ENCODE results near the gene LFNG.
A peak's percentile ranks its signal among the peaks of the same experiment; 100 is the strongest.

Gene LFNG

GRCh38 chr7:2572101-2572842 lies 52.7 kb downstream of the LFNG start:
- H2BK12ac ChIP-seq (ENCODE audit: low read length): no peak overlapping the region
- peaks cover 1% of the 10 kb centered on the region for H3K79me1 ChIP-seq (ENCODE audit: low read depth, low read length)
- peaks cover 12 to 28% of the 10 kb centered on the region in 2 donors for H3K4me1 ChIP-seq (ENCODE audit: control insufficient read depth in 2 of 2, insufficient read depth in 1 of 2, low read depth in 1 of 2, low read length in 2 of 2)
- DNase-seq (ENCODE audit: low spot score): no peak
- no peaks in the 10 kb centered on the region for H3K27me3 ChIP-seq (ENCODE audit: control insufficient read depth in 3 of 3, insufficient read depth in 3 of 3, low read depth in 1 of 3, low read length in 3 of 3)
- H3K9ac ChIP-seq (ENCODE audit: low read depth, low read length, poor library complexity): no peak overlapping the region
- no peak overlapping the region for H2AK5ac ChIP-seq (ENCODE audit: low read depth, low read length)
- no CpG with 5 or more reads among the region's 22 CpGs for WGBS, 2 donors (ENCODE audit: extremely low coverage in 2 of 2, insufficient read length in 2 of 2, insufficient replicate concordance in 1 of 2)
- H4K91ac ChIP-seq (ENCODE audit: low read depth, low read length, poor library complexity): no peak overlapping the region
- H2AFZ ChIP-seq (ENCODE audit: low read length): no peak overlapping the region
- H4K8ac ChIP-seq (ENCODE audit: low read depth, low read length): no peak overlapping the region
- no peak overlapping the region for H2BK5ac ChIP-seq (ENCODE audit: low read length)
- H3K9me3 ChIP-seq (replicated peaks in 1 of 2; ENCODE audit: control insufficient read depth in 2 of 2, insufficient read depth in 1 of 2, low read depth in 1 of 2, low read length in 2 of 2): no peaks in the 10 kb centered on the region
- H3K4me2 ChIP-seq (ENCODE audit: insufficient read depth, low read length, poor library complexity, severe bottlenecking): no peak overlapping the region
- H3K14ac ChIP-seq (ENCODE audit: low read length): no peak overlapping the region
- H3K23ac ChIP-seq (ENCODE audit: low read depth, low read length, poor library complexity): no peak overlapping the region
- no peak overlapping the region for H2BK15ac ChIP-seq (ENCODE audit: low read length)
- H3K18ac ChIP-seq (ENCODE audit: low read length): no peak overlapping the region
- peaks cover 3 to 29% of the 10 kb centered on the region in 2 donors for H3K36me3 ChIP-seq (replicated peaks in 1 of 2; ENCODE audit: control insufficient read depth in 2 of 2, insufficient read depth in 2 of 2, low read length in 2 of 2)
- H3K4ac ChIP-seq (ENCODE audit: low read length): no peak overlapping the region
- H2BK120ac ChIP-seq (ENCODE audit: low read depth, low read length): no peak overlapping the region
- H3K4me3 ChIP-seq (ENCODE audit: low read length in 2 of 2): no peak overlapping the region
- H3K27ac ChIP-seq (replicated peaks; ENCODE audit: low read length): no peak overlapping the region

- no CpG with 5 or more reads among the region's 9 CpGs for WGBS, 2 donors (ENCODE audit: extremely low coverage in 2 of 2, insufficient read length in 2 of 2, insufficient replicate concordance in 1 of 2)
Observed at GRCh38 chr7:2573761-2574160, 54.2 kb downstream of the LFNG start.

GRCh38 chr7:2575046-2575732 lies 55.6 kb downstream of the LFNG start:
- peak overlapping the region; percentile 57 for H3K18ac ChIP-seq (ENCODE audit: low read length)
- H3K14ac ChIP-seq (ENCODE audit: low read length): peak overlapping the region; percentile 63
- peaks cover 0 to 11% of the 10 kb centered on the region in 2 donors for H3K4me1 ChIP-seq (ENCODE audit: control insufficient read depth in 2 of 2, insufficient read depth in 1 of 2, low read depth in 1 of 2, low read length in 2 of 2)
- H3K4me2 ChIP-seq (ENCODE audit: insufficient read depth, low read length, poor library complexity, severe bottlenecking): no peak overlapping the region
- H4K91ac ChIP-seq (ENCODE audit: low read depth, low read length, poor library complexity): peak overlapping the region; percentile 22
- H3K4ac ChIP-seq (ENCODE audit: low read length): no peak overlapping the region
- no peak overlapping the region for H4K8ac ChIP-seq (ENCODE audit: low read depth, low read length)
- DNase-seq (ENCODE audit: low spot score): no peak
- no peak overlapping the region for H2AFZ ChIP-seq (ENCODE audit: low read length)
- H3K79me1 ChIP-seq (ENCODE audit: low read depth, low read length): peaks cover 1% of the 10 kb centered on the region
- no peaks in the 10 kb centered on the region for H3K27me3 ChIP-seq (ENCODE audit: control insufficient read depth in 3 of 3, insufficient read depth in 3 of 3, low read depth in 1 of 3, low read length in 3 of 3)
- H2BK15ac ChIP-seq (ENCODE audit: low read length): no peak overlapping the region
- no peak overlapping the region for H3K4me3 ChIP-seq (ENCODE audit: low read length in 2 of 2)
- H3K9ac ChIP-seq (ENCODE audit: low read depth, low read length, poor library complexity): peak overlapping the region; percentile 38
- H2BK120ac ChIP-seq (ENCODE audit: low read depth, low read length): no peak overlapping the region
- H3K9me3 ChIP-seq (replicated peaks in 1 of 2; ENCODE audit: control insufficient read depth in 2 of 2, insufficient read depth in 1 of 2, low read depth in 1 of 2, low read length in 2 of 2): no peaks in the 10 kb centered on the region
- peaks cover 5 to 40% of the 10 kb centered on the region in 2 donors for H3K36me3 ChIP-seq (replicated peaks in 1 of 2; ENCODE audit: control insufficient read depth in 2 of 2, insufficient read depth in 2 of 2, low read length in 2 of 2)
- peak overlapping the region; percentile 16 for H3K23ac ChIP-seq (ENCODE audit: low read depth, low read length, poor library complexity)
- H2BK5ac ChIP-seq (ENCODE audit: low read length): peak overlapping the region; percentile 72
- no peak overlapping the region for H2BK12ac ChIP-seq (ENCODE audit: low read length)
- peak overlapping the region; percentile 68 for H2AK5ac ChIP-seq (ENCODE audit: low read depth, low read length)
- H3K27ac ChIP-seq (replicated peaks; ENCODE audit: low read length): no peak overlapping the region
- no CpG with 5 or more reads among the region's 21 CpGs for WGBS, 2 donors (ENCODE audit: extremely low coverage in 2 of 2, insufficient read length in 2 of 2, insufficient replicate concordance in 1 of 2)

More at GRCh38 chr7:2573761-2574160, 54.2 kb downstream of the LFNG start:
- Histone ChIP-seq H3K4me2 (ENCODE audit: insufficient read depth, low read length, poor library complexity, severe bottlenecking) (no peak overlapping the region), H3K36me3 (replicated peaks in 1 of 2; ENCODE audit: control insufficient read depth in 2 of 2, insufficient read depth in 2 of 2, low read length in 2 of 2) (peaks cover 5 to 35% of the 10 kb centered on the region in 2 donors), H3K27ac (replicated peaks; ENCODE audit: low read length) (no peak overlapping the region), H3K18ac (ENCODE audit: low read length) (no peak overlapping the region), H2BK12ac (ENCODE audit: low read length) (no peak overlapping the region), H3K9me3 (replicated peaks in 1 of 2; ENCODE audit: control insufficient read depth in 2 of 2, insufficient read depth in 1 of 2, low read depth in 1 of 2, low read length in 2 of 2) (no peaks in the 10 kb centered on the region), H3K14ac (ENCODE audit: low read length) (no peak overlapping the region), H2AFZ (ENCODE audit: low read length) (no peak overlapping the region), H4K8ac (ENCODE audit: low read depth, low read length) (no peak overlapping the region), H2BK15ac (ENCODE audit: low read length) (no peak overlapping the region), H3K79me1 (ENCODE audit: low read depth, low read length) (peaks cover 1% of the 10 kb centered on the region), H3K4me3 (ENCODE audit: low read length in 2 of 2) (no peak overlapping the region), H3K27me3 (ENCODE audit: control insufficient read depth in 3 of 3, insufficient read depth in 3 of 3, low read depth in 1 of 3, low read length in 3 of 3) (no peaks in the 10 kb centered on the region), H3K4ac (ENCODE audit: low read length) (no peak overlapping the region), H3K9ac (ENCODE audit: low read depth, low read length, poor library complexity) (no peak overlapping the region), H2AK5ac (ENCODE audit: low read depth, low read length) (no peak overlapping the region), H2BK120ac (ENCODE audit: low read depth, low read length) (no peak overlapping the region), H3K23ac (ENCODE audit: low read depth, low read length, poor library complexity) (no peak overlapping the region), H2BK5ac (ENCODE audit: low read length) (no peak overlapping the region), H3K4me1 (ENCODE audit: control insufficient read depth in 2 of 2, insufficient read depth in 1 of 2, low read depth in 1 of 2, low read length in 2 of 2) (peaks cover 9 to 19% of the 10 kb centered on the region in 2 donors), H4K91ac (ENCODE audit: low read depth, low read length, poor library complexity) (no peak overlapping the region)
- no peak for DNase-seq (ENCODE audit: low spot score)

GRCh38 chr7:2575733-2576340 lies 56.3 kb downstream of the LFNG start:
- Histone ChIP-seq H2BK12ac (ENCODE audit: low read length) (no peak overlapping the region), H4K91ac (ENCODE audit: low read depth, low read length, poor library complexity) (no peak overlapping the region), H3K4me3 (ENCODE audit: low read length in 2 of 2) (no peak overlapping the region), H3K36me3 (replicated peaks in 1 of 2; ENCODE audit: control insufficient read depth in 2 of 2, insufficient read depth in 2 of 2, low read length in 2 of 2) (peaks cover 5 to 40% of the 10 kb centered on the region in 2 donors), H3K27ac (replicated peaks; ENCODE audit: low read length) (no peak overlapping the region), H3K9me3 (replicated peaks in 1 of 2; ENCODE audit: control insufficient read depth in 2 of 2, insufficient read depth in 1 of 2, low read depth in 1 of 2, low read length in 2 of 2) (no peaks in the 10 kb centered on the region), H3K4me2 (ENCODE audit: insufficient read depth, low read length, poor library complexity, severe bottlenecking) (no peak overlapping the region), H3K14ac (ENCODE audit: low read length) (no peak overlapping the region), H2BK15ac (ENCODE audit: low read length) (no peak overlapping the region), H3K27me3 (ENCODE audit: control insufficient read depth in 3 of 3, insufficient read depth in 3 of 3, low read depth in 1 of 3, low read length in 3 of 3) (no peaks in the 10 kb centered on the region), H3K79me1 (ENCODE audit: low read depth, low read length) (peaks cover 1% of the 10 kb centered on the region), H2BK5ac (ENCODE audit: low read length) (peak overlapping the region; percentile 72), H2AK5ac (ENCODE audit: low read depth, low read length) (peak overlapping the region; percentile 68), H2BK120ac (ENCODE audit: low read depth, low read length) (no peak overlapping the region), H4K8ac (ENCODE audit: low read depth, low read length) (no peak overlapping the region), H3K4me1 (ENCODE audit: control insufficient read depth in 2 of 2, insufficient read depth in 1 of 2, low read depth in 1 of 2, low read length in 2 of 2) (peaks cover 0 to 11% of the 10 kb centered on the region in 2 donors), H2AFZ (ENCODE audit: low read length) (no peak overlapping the region), H3K9ac (ENCODE audit: low read depth, low read length, poor library complexity) (no peak overlapping the region), H3K18ac (ENCODE audit: low read length) (peak overlapping the region; percentile 61), H3K4ac (ENCODE audit: low read length) (no peak overlapping the region), H3K23ac (ENCODE audit: low read depth, low read length, poor library complexity) (no peak overlapping the region)
- no CpG with 5 or more reads among the region's 21 CpGs for WGBS, 2 donors (ENCODE audit: extremely low coverage in 2 of 2, insufficient read length in 2 of 2, insufficient replicate concordance in 1 of 2)
- DNase-seq (ENCODE audit: low spot score): no peak
